ENCODE data around the gene MIS18A. TPM values are rescaled to one million over a fixed set of nuclear protein-coding genes. Genes with fewer than 3 reads are reported as not detected.

MIS18A gene
- total RNA-seq, 4 donors from 2014 or later, result 1.9 to 4.1 (median 2.7) TPM

GRCh38 chr21:32233055-32233546, 45.7 kb downstream of the MIS18A start:
- H3K27me3 ChIP-seq, result no peaks in the 10 kb centered on the region
- H3K9me3 ChIP-seq, result no peaks in the 10 kb centered on the region
- no peaks in the 10 kb centered on the region for H3K4me1 ChIP-seq
- no peak overlapping the region for H3K4me3 ChIP-seq
- no peak overlapping the region for H3K27ac ChIP-seq
- no peak for TF ChIP-seq POLR2A (IDR thresholded peaks at IDR 0.05)
- TF ChIP-seq, protein P1, sequence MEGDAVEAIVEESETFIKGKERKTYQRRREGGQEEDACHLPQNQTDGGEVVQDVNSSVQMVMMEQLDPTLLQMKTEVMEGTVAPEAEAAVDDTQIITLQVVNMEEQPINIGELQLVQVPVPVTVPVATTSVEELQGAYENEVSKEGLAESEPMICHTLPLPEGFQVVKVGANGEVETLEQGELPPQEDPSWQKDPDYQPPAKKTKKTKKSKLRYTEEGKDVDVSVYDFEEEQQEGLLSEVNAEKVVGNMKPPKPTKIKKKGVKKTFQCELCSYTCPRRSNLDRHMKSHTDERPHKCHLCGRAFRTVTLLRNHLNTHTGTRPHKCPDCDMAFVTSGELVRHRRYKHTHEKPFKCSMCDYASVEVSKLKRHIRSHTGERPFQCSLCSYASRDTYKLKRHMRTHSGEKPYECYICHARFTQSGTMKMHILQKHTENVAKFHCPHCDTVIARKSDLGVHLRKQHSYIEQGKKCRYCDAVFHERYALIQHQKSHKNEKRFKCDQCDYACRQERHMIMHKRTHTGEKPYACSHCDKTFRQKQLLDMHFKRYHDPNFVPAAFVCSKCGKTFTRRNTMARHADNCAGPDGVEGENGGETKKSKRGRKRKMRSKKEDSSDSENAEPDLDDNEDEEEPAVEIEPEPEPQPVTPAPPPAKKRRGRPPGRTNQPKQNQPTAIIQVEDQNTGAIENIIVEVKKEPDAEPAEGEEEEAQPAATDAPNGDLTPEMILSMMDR (IDR thresholded peaks at IDR 0.05), result no peak
- no peaks in the 10 kb centered on the region for H3K36me3 ChIP-seq
- DNase-seq, result no peak

- Histone ChIP-seq H3K36me3 (no peaks in the 10 kb centered on the region), H3K4me1 (no peaks in the 10 kb centered on the region), H3K4me3 (no peak overlapping the region), H3K27me3 (no peaks in the 10 kb centered on the region), H3K27ac (no peak overlapping the region), H3K9me3 (peaks cover 0 to under 1% (median 0%) of the 10 kb centered on the region in 4 donors)
- no peak for TF ChIP-seq POLR2A (IDR thresholded peaks at IDR 0.05)
- TF ChIP-seq, protein P1 (IDR thresholded peaks at IDR 0.05), result no peak
- no peak for DNase-seq
These were observed 52.4 kb downstream of the MIS18A start for GRCh38 chr21:32226444-32226843.

Other genes with a start within 250 kb of the MIS18A start
- gene MRAP, start 19.8 kb upstream of the MIS18A start, total RNA-seq, result not detected
- gene URB1, start 114.0 kb upstream of the MIS18A start, total RNA-seq, result 10 to 100 TPM in 3 of 4 donors, 1 to 10 TPM in 1; 4.4 to 14.9 (median 11.0) TPM
- gene EVA1C, start 133.7 kb upstream of the MIS18A start, total RNA-seq, result 10 to 100 TPM; 22.4 to 35.1 (median 30.3) TPM